Measurements from ENCODE around the gene UPB1. TPM values are rescaled to one million over a fixed set of nuclear protein-coding genes. Genes with fewer than 3 reads are reported as not detected.

Gene UPB1
- total RNA-seq, 4 donors from 2014 or later: 0.57 TPM; not detected in 3

GRCh38 chr22:24571266-24571665 is 76.1 kb downstream of the UPB1 start:
- peaks cover 14 to 99% (median 31%) of the 10 kb centered on the region in 3 donors for H3K36me3 ChIP-seq
- 90 to 98% methylated on average over 5 to 6 of the region's 7 CpGs for WGBS, 2 donors
- intact Hi-C loops (cut with DNase I): no loop called here
- H3K9me3 ChIP-seq: no peaks in the 10 kb centered on the region
- H3K4me1 ChIP-seq: peaks cover 0 to 11% (median 0%) of the 10 kb centered on the region in 3 donors
- no peak overlapping the region for H3K27ac ChIP-seq
- DNase-seq: no peak
- TF ChIP-seq POLR2A (IDR thresholded peaks at IDR 0.05): no peak
- TF ChIP-seq, protein P1, sequence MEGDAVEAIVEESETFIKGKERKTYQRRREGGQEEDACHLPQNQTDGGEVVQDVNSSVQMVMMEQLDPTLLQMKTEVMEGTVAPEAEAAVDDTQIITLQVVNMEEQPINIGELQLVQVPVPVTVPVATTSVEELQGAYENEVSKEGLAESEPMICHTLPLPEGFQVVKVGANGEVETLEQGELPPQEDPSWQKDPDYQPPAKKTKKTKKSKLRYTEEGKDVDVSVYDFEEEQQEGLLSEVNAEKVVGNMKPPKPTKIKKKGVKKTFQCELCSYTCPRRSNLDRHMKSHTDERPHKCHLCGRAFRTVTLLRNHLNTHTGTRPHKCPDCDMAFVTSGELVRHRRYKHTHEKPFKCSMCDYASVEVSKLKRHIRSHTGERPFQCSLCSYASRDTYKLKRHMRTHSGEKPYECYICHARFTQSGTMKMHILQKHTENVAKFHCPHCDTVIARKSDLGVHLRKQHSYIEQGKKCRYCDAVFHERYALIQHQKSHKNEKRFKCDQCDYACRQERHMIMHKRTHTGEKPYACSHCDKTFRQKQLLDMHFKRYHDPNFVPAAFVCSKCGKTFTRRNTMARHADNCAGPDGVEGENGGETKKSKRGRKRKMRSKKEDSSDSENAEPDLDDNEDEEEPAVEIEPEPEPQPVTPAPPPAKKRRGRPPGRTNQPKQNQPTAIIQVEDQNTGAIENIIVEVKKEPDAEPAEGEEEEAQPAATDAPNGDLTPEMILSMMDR (IDR thresholded peaks at IDR 0.05): no peak
- H3K4me3 ChIP-seq: no peak overlapping the region
- H3K27me3 ChIP-seq: no peaks in the 10 kb centered on the region

GRCh38 chr22:24576778-24577177 is 81.6 kb downstream of the UPB1 start:
- WGBS, 2 donors: 52 to 58% methylated on average over 1 of the region's 1 CpG
- Histone ChIP-seq H3K9me3 (no peaks in the 10 kb centered on the region), H3K27ac (no peak overlapping the region), H3K27me3 (no peaks in the 10 kb centered on the region), H3K36me3 (peaks cover 0 to 51% (median 0%) of the 10 kb centered on the region in 3 donors), H3K4me1 (peaks cover 7 to 50% (median 27%) of the 10 kb centered on the region in 3 donors), H3K4me3 (no peak overlapping the region)
- TF ChIP-seq, protein P1 (IDR thresholded peaks at IDR 0.05): no peak
- TF ChIP-seq POLR2A (IDR thresholded peaks at IDR 0.05): no peak
- no peak for DNase-seq
- intact Hi-C loops (cut with DNase I): no loop called here

Other genes with a start within 250 kb of the UPB1 start
- gene SPECC1L, start 224.5 kb upstream of the UPB1 start, total RNA-seq: 10 to 100 TPM; 21.4 to 31.9 (median 27.7) TPM
- 1 to 10 TPM; 1.0 to 4.0 (median 2.4) TPM for gene ADORA2A, start 67.7 kb upstream of the UPB1 start, total RNA-seq
- gene GUCD1, start 59.8 kb downstream of the UPB1 start, total RNA-seq: 10 to 100 TPM; 48.2 to 98.8 (median 76.2) TPM
- gene SNRPD3, start 60.7 kb downstream of the UPB1 start, total RNA-seq: 100 to 1,000 TPM; 107 to 176 (median 152) TPM
- gene LRRC75B, start 97.7 kb downstream of the UPB1 start, total RNA-seq: 10 to 100 TPM in 1 of 4 donors, 1 to 10 TPM in 3; 4.0 to 20.4 (median 7.8) TPM
- 1 to 10 TPM in 3 of 4 donors, under 1 TPM in 1; 0.61 to 7.7 (median 1.2) TPM for gene GGT1, start 107.9 kb downstream of the UPB1 start, total RNA-seq